ENCODE measurements around the gene FMOD.

GRCh38 chr1:203367057-203367456, 16.1 kb upstream of the FMOD start:
- TF ChIP-seq ZNF610 (tag by site-specific recombination; IDR thresholded peaks at IDR 0.05; ENCODE audit: borderline replicate concordance) (no peak), ZNF133 (tag by site-specific recombination; IDR thresholded peaks at IDR 0.05) (no peak), YY1 (tag by site-specific recombination; IDR thresholded peaks at IDR 0.05) (no peak), CTCF (tag by site-specific recombination; IDR thresholded peaks at IDR 0.05) (no peak), ZBTB21 (tag by site-specific recombination; IDR thresholded peaks at IDR 0.05) (no peak), TCF7L2 (IDR thresholded peaks at IDR 0.05; ENCODE audit: borderline replicate concordance, low read depth, low read length) (no peak), ZSCAN18 (tag by site-specific recombination; IDR thresholded peaks at IDR 0.05) (no peak), ZBTB49 (tag by site-specific recombination; IDR thresholded peaks at IDR 0.05; ENCODE audit: low read depth) (no peak), ZNF558 (tag by site-specific recombination; IDR thresholded peaks at IDR 0.05) (no peak), ZNF785 (tag by site-specific recombination; IDR thresholded peaks at IDR 0.05) (no peak), ZFP3 (tag by site-specific recombination; IDR thresholded peaks at IDR 0.05; ENCODE audit: low read depth) (no peak), ZBTB10 (tag by site-specific recombination; IDR thresholded peaks at IDR 0.05) (no peak)
- TF ChIP-seq, protein P1, sequence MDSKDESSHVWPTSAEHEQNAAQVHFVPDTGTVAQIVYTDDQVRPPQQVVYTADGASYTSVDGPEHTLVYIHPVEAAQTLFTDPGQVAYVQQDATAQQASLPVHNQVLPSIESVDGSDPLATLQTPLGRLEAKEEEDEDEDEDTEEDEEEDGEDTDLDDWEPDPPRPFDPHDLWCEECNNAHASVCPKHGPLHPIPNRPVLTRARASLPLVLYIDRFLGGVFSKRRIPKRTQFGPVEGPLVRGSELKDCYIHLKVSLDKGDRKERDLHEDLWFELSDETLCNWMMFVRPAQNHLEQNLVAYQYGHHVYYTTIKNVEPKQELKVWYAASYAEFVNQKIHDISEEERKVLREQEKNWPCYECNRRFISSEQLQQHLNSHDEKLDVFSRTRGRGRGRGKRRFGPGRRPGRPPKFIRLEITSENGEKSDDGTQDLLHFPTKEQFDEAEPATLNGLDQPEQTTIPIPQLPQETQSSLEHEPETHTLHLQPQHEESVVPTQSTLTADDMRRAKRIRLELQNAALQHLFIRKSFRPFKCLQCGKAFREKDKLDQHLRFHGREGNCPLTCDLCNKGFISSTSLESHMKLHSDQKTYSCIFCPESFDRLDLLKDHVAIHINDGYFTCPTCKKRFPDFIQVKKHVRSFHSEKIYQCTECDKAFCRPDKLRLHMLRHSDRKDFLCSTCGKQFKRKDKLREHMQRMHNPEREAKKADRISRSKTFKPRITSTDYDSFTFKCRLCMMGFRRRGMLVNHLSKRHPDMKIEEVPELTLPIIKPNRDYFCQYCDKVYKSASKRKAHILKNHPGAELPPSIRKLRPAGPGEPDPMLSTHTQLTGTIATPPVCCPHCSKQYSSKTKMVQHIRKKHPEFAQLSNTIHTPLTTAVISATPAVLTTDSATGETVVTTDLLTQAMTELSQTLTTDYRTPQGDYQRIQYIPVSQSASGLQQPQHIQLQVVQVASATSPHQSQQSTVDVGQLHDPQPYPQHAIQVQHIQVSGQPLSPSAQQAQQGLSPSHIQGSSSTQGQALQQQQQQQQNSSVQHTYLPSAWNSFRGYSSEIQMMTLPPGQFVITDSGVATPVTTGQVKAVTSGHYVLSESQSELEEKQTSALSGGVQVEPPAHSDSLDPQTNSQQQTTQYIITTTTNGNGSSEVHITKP (tag by site-specific recombination; IDR thresholded peaks at IDR 0.05), result no peak
- TF ChIP-seq, protein P2, sequence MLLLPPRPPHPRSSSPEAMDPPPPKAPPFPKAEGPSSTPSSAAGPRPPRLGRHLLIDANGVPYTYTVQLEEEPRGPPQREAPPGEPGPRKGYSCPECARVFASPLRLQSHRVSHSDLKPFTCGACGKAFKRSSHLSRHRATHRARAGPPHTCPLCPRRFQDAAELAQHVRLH (tag by site-specific recombination; IDR thresholded peaks at IDR 0.05), result no peak
